HL-60 (cell line): Measurements from ENCODE around the gene KPRP.

Experiments used
- DNase-seq, 2 experiments: peaks; one replicate each; pipeline ENCODE4 v3.0.0-alpha.2; 2010 to 2020; ENCODE audit warnings: low read depth in 1 of 2, low spot score in 1 of 2
- H3K27ac ChIP-seq: fragments of 250-450 bp; sonication (Bioruptor Pico); replicated peaks from 2 replicates; pipeline ENCODE4 v1.5.1; 2020; ENCODE audit warnings: mild to moderate bottlenecking, moderate library complexity
- H3K27me3 ChIP-seq: fragments of 250-450 bp; sonication (Bioruptor Pico); 2 replicates; pipeline ENCODE4 v1.5.1; 2021; ENCODE audit warnings: mild to moderate bottlenecking, moderate library complexity; ENCODE audit not compliant: insufficient read depth, poor library complexity, severe bottlenecking
- H3K4me3 ChIP-seq: replicated peaks from 2 replicates; pipeline ENCODE4 v1.5.1; 2011; ENCODE audit warnings: mild to moderate bottlenecking, control low read depth, low read length; ENCODE audit not compliant: insufficient read depth
- CTCF ChIP-seq: IDR thresholded peaks from one replicate; pipeline ENCODE4 v1.5.1; 2011; ENCODE audit warnings: low read length, control low read depth, inconsistent platforms; ENCODE audit not compliant: insufficient read depth
- GABPA ChIP-seq: IDR thresholded peaks from 2 replicates; pipeline ENCODE4 v1.6.1; 2012; ENCODE audit warnings: low read depth
- POLR2AphosphoS5 ChIP-seq: IDR thresholded peaks from 2 replicates; pipeline ENCODE4 v1.6.1; 2012; ENCODE audit warnings: low read depth
- REST ChIP-seq: IDR thresholded peaks from 2 replicates; pipeline ENCODE4 v1.6.1; 2012; ENCODE audit warnings: low read depth; ENCODE audit not compliant: insufficient replicate concordance
- SPI1 ChIP-seq: IDR thresholded peaks from 2 replicates; pipeline ENCODE4 v1.6.1; 2012; ENCODE audit warnings: low read depth, mild to moderate bottlenecking, borderline replicate concordance
- long read RNA-seq: library from polyadenylated mRNA; unstranded; transcript quantifications from one replicate; pipeline ENCODE4 v2.0.0, GENCODE V29; 2020

KPRP gene
- long read RNA-seq, result 0 reads

- Histone ChIP-seq H3K27ac (no peak within 1 kb of the TSS), H3K27me3 (no peaks in the 10 kb centered on the region), H3K4me3 (no peak within 1 kb of the TSS)
- DNase-seq, result no peak
- TF ChIP-seq GABPA (no peak), SPI1 (no peak), POLR2AphosphoS5 (no peak), REST (no peak), CTCF (no peak)
Observed at GRCh38 chr1:152757747-152758146, at the start of gene KPRP. TSS of gene KPRP (plus strand) at chr1:152758025. CDS start at chr1:152759589, 1,564 bp downstream.

- H3K4me3 ChIP-seq, result no peak overlapping the region
- no peak for TF ChIP-seq CTCF
- no peak for TF ChIP-seq POLR2AphosphoS5
- TF ChIP-seq GABPA, result no peak
- no peak for TF ChIP-seq REST
- TF ChIP-seq SPI1, result no peak
- no peaks in the 10 kb centered on the region for H3K27me3 ChIP-seq
- H3K27ac ChIP-seq, result no peak overlapping the region
- DNase-seq, result no peak
Observed at GRCh38 chr1:152718238-152718637, 39.6 kb upstream of the KPRP start.

GRCh38 chr1:152725261-152725660 lies 32.6 kb upstream of the KPRP start:
- Histone ChIP-seq H3K4me3 (no peak overlapping the region), H3K27me3 (no peaks in the 10 kb centered on the region), H3K27ac (no peak overlapping the region)
- TF ChIP-seq POLR2AphosphoS5 (no peak), SPI1 (no peak)
- no peak for DNase-seq

GRCh38 chr1:152728986-152729385 lies 28.8 kb upstream of the KPRP start:
- no peak for TF ChIP-seq POLR2AphosphoS5
- TF ChIP-seq SPI1, result no peak
- no peak for TF ChIP-seq CTCF
- no peak for TF ChIP-seq REST
- TF ChIP-seq GABPA, result no peak
- no peak overlapping the region for H3K4me3 ChIP-seq
- peaks cover 6% of the 10 kb centered on the region for H3K27me3 ChIP-seq
- H3K27ac ChIP-seq, result no peak overlapping the region
- DNase-seq, result no peak
